Endothelial cell of umbilical vein (primary cell): Measurements from ENCODE around the gene OR13C4. TPM values are rescaled to one million over a fixed set of nuclear protein-coding genes. Genes with fewer than 3 reads are reported as not detected.

Source experiments
- BruUV-seq: library from RNA; stranded (reverse); fragments of 400-500 nt; replicated peaks from 2 replicates; lab custom pipeline; 2021; lab: Mats Ljungman, UMichigan
- CTCF ChIA-PET: fragments of 300-600, 350-600 bp; sonication (Branson Sonifier 250); formaldehyde crosslinking; loops from one replicate; lab custom pipeline; 2021; ENCODE audit warnings: antibody characterized with exemption, inconsistent platforms; lab: Charles Lee
- POLR2A ChIA-PET: fragments of 300-600, 350-600 bp; sonication (Branson Sonifier 250); formaldehyde crosslinking; loops from one replicate; lab custom pipeline; 2021; ENCODE audit warnings: antibody characterized with exemption, inconsistent platforms; lab: Charles Lee
- DNase-seq: peaks from one replicate; pipeline ENCODE4 v3.0.0-alpha.2; 2011; ENCODE audit warnings: low read depth, low spot score
- FAIRE-seq: peaks from 2 replicates; lab custom pipeline; 2011; peaks lifted over from hg19 to GRCh38; lab: Jason Lieb, UNC
- H2AFZ ChIP-seq: 2 replicates; pipeline ENCODE4 v1.6.0; 2012; ENCODE audit warnings: low read depth, low read length, control low read depth, inconsistent platforms
- H3K27ac ChIP-seq: 2 replicates; pipeline ENCODE4 v1.5.1; 2011; ENCODE audit warnings: low read depth, mild to moderate bottlenecking, control low read depth, low read length, moderate library complexity; ENCODE audit not compliant: insufficient read depth
- H3K27me3 ChIP-seq, 2 experiments: 2 replicates each; pipeline versions ENCODE4 v1.6.0 to v1.6.1; 2011; ENCODE audit warnings: low read length in 2 of 2, mixed read lengths in 1 of 2; ENCODE audit not compliant: control insufficient read depth in 2 of 2, insufficient read depth in 2 of 2
- H3K36me3 ChIP-seq, 2 experiments: 2 replicates in 1 of 2; 3 replicates in 1 of 2; pipeline ENCODE4 v1.5.1; 2011; ENCODE audit warnings: low read length in 2 of 2, mild to moderate bottlenecking in 1 of 2, moderate library complexity in 1 of 2; ENCODE audit not compliant: control insufficient read depth in 2 of 2, insufficient read depth in 2 of 2; ENCODE audit errors: extremely low read depth in 1 of 2
- H3K4me1 ChIP-seq: 3 replicates; pipeline ENCODE4 v1.5.1; 2011; ENCODE audit warnings: mild to moderate bottlenecking, low read length; ENCODE audit not compliant: control insufficient read depth, insufficient read depth; ENCODE audit errors: extremely low read depth
- H3K4me2 ChIP-seq: 2 replicates; pipeline ENCODE4 v1.6.1; 2011; ENCODE audit warnings: low read length, control low read depth, mixed read lengths; ENCODE audit not compliant: insufficient read depth
- H3K4me3 ChIP-seq, 3 experiments: fragments of 200-600 bp in 1 of 3; sonication (generic), shearing (Covaris generic) in 1 of 3; replicated peaks in 1 of 3; 2 replicates each; pipeline ENCODE4 v1.5.1; 2011 to 2016; ENCODE audit warnings: control low read depth in 3 of 3, low read length in 3 of 3, mild to moderate bottlenecking in 2 of 3, inconsistent platforms in 1 of 3, low read depth in 1 of 3, moderate library complexity in 1 of 3; ENCODE audit not compliant: insufficient read depth in 1 of 3
- H3K79me2 ChIP-seq: 2 replicates; pipeline ENCODE4 v1.6.0; 2012; ENCODE audit warnings: low read length, inconsistent platforms; ENCODE audit not compliant: control insufficient read depth, insufficient read depth
- H3K9ac ChIP-seq: replicated peaks from 2 replicates; pipeline ENCODE3; 2011; ENCODE audit warnings: low read length, control low read depth; ENCODE audit not compliant: insufficient read depth; ENCODE audit errors: extremely low read depth
- H3K9me1 ChIP-seq: replicated peaks from 3 replicates; pipeline ENCODE4 v1.6.0; 2011; ENCODE audit warnings: mild to moderate bottlenecking, low read length; ENCODE audit not compliant: control insufficient read depth, insufficient read depth; ENCODE audit errors: extremely low read depth
- H3K9me3 ChIP-seq: replicated peaks from 2 replicates; pipeline ENCODE4 v1.5.1; 2012; ENCODE audit warnings: low read length, inconsistent platforms; ENCODE audit not compliant: control insufficient read depth, insufficient read depth
- H4K20me1 ChIP-seq: replicated peaks from 2 replicates; pipeline ENCODE3; 2011; ENCODE audit warnings: mild to moderate bottlenecking, low read length; ENCODE audit not compliant: control insufficient read depth, insufficient read depth; ENCODE audit errors: extremely low read depth
- CTCF ChIP-seq, 2 donors: IDR thresholded peaks; 1 replicate in 1 of 2; 2 replicates in 1 of 2; pipeline ENCODE4 v1.5.1; 2011; ENCODE audit warnings: low read length in 2 of 2, mild to moderate bottlenecking in 2 of 2, moderate library complexity in 2 of 2, control low read depth in 1 of 2, inconsistent platforms in 1 of 2, low read depth in 1 of 2; ENCODE audit not compliant: insufficient read depth in 1 of 2; ENCODE audit errors: extremely low read depth in 1 of 2
- EZH2 ChIP-seq: IDR thresholded peaks from 2 replicates; pipeline ENCODE4 v1.6.1; 2012; ENCODE audit warnings: borderline replicate concordance, low read depth, mild to moderate bottlenecking, moderate library complexity, low read length, inconsistent platforms; ENCODE audit not compliant: severe bottlenecking
- FOS ChIP-seq: IDR thresholded peaks from 2 replicates; pipeline ENCODE4 v1.6.1; 2011; ENCODE audit warnings: mild to moderate bottlenecking, low read length, moderate library complexity, borderline replicate concordance; ENCODE audit not compliant: insufficient read depth
- GATA2 ChIP-seq: IDR thresholded peaks from 2 replicates; pipeline ENCODE4 v1.7.0; 2011; ENCODE audit warnings: low read depth, mild to moderate bottlenecking, moderate library complexity, mixed read lengths, low read length; ENCODE audit not compliant: insufficient read length, insufficient read depth
- JUN ChIP-seq: IDR thresholded peaks from 2 replicates; pipeline ENCODE4 v1.6.1; 2011; ENCODE audit warnings: borderline replicate concordance, low read depth; ENCODE audit not compliant: insufficient read length, insufficient read depth
- MAX ChIP-seq: IDR thresholded peaks from 2 replicates; pipeline ENCODE4 v1.6.1; 2011; ENCODE audit not compliant: insufficient read depth, insufficient read length
- MYC ChIP-seq: IDR thresholded peaks from one replicate; pipeline ENCODE4 v1.6.1; 2011; ENCODE audit warnings: mild to moderate bottlenecking, low read depth, low read length
- POLR2A ChIP-seq: IDR thresholded peaks from 2 replicates; pipeline ENCODE4 v1.6.1; 2012; ENCODE audit warnings: low read depth, mild to moderate bottlenecking, control low read depth, low read length
- POLR2AphosphoS5 ChIP-seq: IDR thresholded peaks from 2 replicates; pipeline ENCODE4 v1.6.1; 2012; ENCODE audit warnings: low read depth, mild to moderate bottlenecking, control low read depth, low read length, moderate library complexity; ENCODE audit not compliant: insufficient read depth
- dilution Hi-C: fragments of 300-500 bp; cut with MboI; formaldehyde crosslinking; loops from one replicate; pipeline ENCODE4 v1.15.0; 2019; ENCODE audit warnings: low sequenced_read_pairs; ENCODE audit not compliant: extremely low pct_ligation_motif_present
- intact Hi-C: fragments of 100-400 bp; cut with micrococcal nuclease; formaldehyde crosslinking; loops from one replicate; pipeline ENCODE4 v1.10.0; 2022
- polyA plus RNA-seq, 4 experiments: library from polyadenylated mRNA; depleted of rRNA in 3 of 4; stranded (reverse) in 3 of 4; unstranded in 1 of 4; fragments of >200 nt; gene quantifications; 2 replicates each; pipeline versions ENCODE4 v1.2.1 to v1.2.3, GENCODE V29; 2011 to 2012; ENCODE audit warnings: missing spikeins in 1 of 4
- total RNA-seq: library from RNA; stranded (reverse); gene quantifications from 2 replicates; pipeline ENCODE4 v1.2.3, GENCODE V29; 2021

The OR13C4 gene
- total and polyA plus RNA-seq, 2 donors (not counting 3 experiments of a cell fraction or from before 2014, with no cell fraction given): not detected

GRCh38 chr9:104572612-104573011, 45.6 kb upstream of the OR13C4 start:
- H3K4me1 ChIP-seq: no peaks in the 10 kb centered on the region
- no peaks in the 10 kb centered on the region for H3K79me2 ChIP-seq
- dilution Hi-C loops (no loop called here), intact Hi-C loops (no loop called here)
- H4K20me1 ChIP-seq: no peaks in the 10 kb centered on the region
- no peak for TF ChIP-seq GATA2
- no peak for TF ChIP-seq FOS
- TF ChIP-seq MYC: no peak
- TF ChIP-seq MAX: no peak
- no peak for TF ChIP-seq JUN
- no peak for TF ChIP-seq CTCF (IDR thresholded peaks at IDR 0.05; ENCODE audit: extremely low read depth in 1 of 2, insufficient read depth in 1 of 2, low read depth in 1 of 2, low read length in 2 of 2)
- TF ChIP-seq EZH2: no peak
- no peak for TF ChIP-seq POLR2A
- no peak for TF ChIP-seq POLR2AphosphoS5
- no peaks in the 10 kb centered on the region for H3K36me3 ChIP-seq
- ChIA-PET POLR2A (no interaction called here), CTCF (no interaction called here)
- no peaks in the 10 kb centered on the region for H3K27me3 ChIP-seq
- H2AFZ ChIP-seq: no peak overlapping the region
- DNase-seq (no peak), FAIRE-seq (no peak)
- no peak overlapping the region for H3K9ac ChIP-seq
- no peak overlapping the region for H3K4me2 ChIP-seq
- no peaks in the 10 kb centered on the region for H3K9me1 ChIP-seq
- H3K27ac ChIP-seq: no peak overlapping the region
- no TSS peak for BruUV-seq
- no peak overlapping the region for H3K4me3 ChIP-seq
- H3K9me3 ChIP-seq: peaks cover 2% of the 10 kb centered on the region
